MM.1S (cell line): Measurements from ENCODE around the gene ZNF592.

ENCODE experiments used
- CTCF ChIP-seq: fragments of 300-600 bp; sonication (generic); IDR thresholded peaks from 2 replicates; pipeline ENCODE4 v1.5.1; 2016; ENCODE audit warnings: antibody characterized with exemption, low read length, mixed read lengths
- EZH2 ChIP-seq: fragments of 300-600 bp; sonication (generic); optimal IDR thresholded peaks from 2 replicates; pipeline ENCODE3; 2017; ENCODE audit warnings: low read depth, mild to moderate bottlenecking, antibody characterized with exemption, low read length, mixed read lengths
- EZH2phosphoT487 ChIP-seq: fragments of 300-600 bp; sonication (generic); IDR thresholded peaks from 2 replicates; pipeline ENCODE4 v1.6.1; 2018; ENCODE audit warnings: antibody characterized with exemption, low read length

GRCh38 chr15:84721371-84721770, 27.0 kb upstream of the ZNF592 start:
- no peak for TF ChIP-seq CTCF
- no peak for TF ChIP-seq EZH2
- TF ChIP-seq EZH2phosphoT487: no peak
